Naive thymus-derived CD4-positive, alpha-beta T cell (primary cell): ENCODE data around the gene TIMM22. TPM values are rescaled to one million over a fixed set of nuclear protein-coding genes. Genes with fewer than 3 reads are reported as not detected.
A peak's percentile ranks its signal among the peaks of the same experiment; 100 is the strongest.
"Not testable (repeated sequence)": the region's sequence is repeated elsewhere in the genome, so short reads cannot be mapped to it uniquely, and the experiment has no call there.

Source experiments
- ATAC-seq: fragments of 150-1000 bp; cut with Tn5 transposase; 2 replicates; pipeline ENCODE4 v1.10.0; 2021; ENCODE audit warnings: mild to moderate bottlenecking, moderate library complexity
- CTCF ChIA-PET: fragments of 350-600 bp; sonication (Branson Sonifier 250); formaldehyde crosslinking; loops from one replicate; lab custom pipeline; 2021; ENCODE audit warnings: antibody characterized with exemption; lab: Charles Lee
- POLR2A ChIA-PET: fragments of 350-600 bp; sonication (Branson Sonifier 250); formaldehyde crosslinking; loops from one replicate; lab custom pipeline; 2021; ENCODE audit warnings: antibody characterized with exemption, inconsistent platforms; lab: Charles Lee
- DNase-seq, 9 donors: peaks; one replicate each; pipeline versions ENCODE4 v3.0.0 to v3.0.0-alpha.2; 2020 to 2022; ENCODE audit warnings: mixed read lengths in 1 of 9
- H3K27ac ChIP-seq: one replicate; pipeline ENCODE4 v1.7.0; 2013; ENCODE audit warnings: mild to moderate bottlenecking, low read depth, low read length, moderate library complexity
- H3K27me3 ChIP-seq, 2 donors: one replicate each; pipeline ENCODE4 v1.7.0; 2013; ENCODE audit warnings: low read length in 2 of 2, mild to moderate bottlenecking in 2 of 2, moderate library complexity in 2 of 2; ENCODE audit not compliant: control insufficient read depth in 2 of 2, insufficient read depth in 2 of 2
- H3K36me3 ChIP-seq, 3 experiments: 1 replicate in 2 of 3; 2 replicates in 1 of 3; pipeline ENCODE4 v1.7.0; 2013; ENCODE audit warnings: low read length in 3 of 3, mild to moderate bottlenecking in 3 of 3, moderate library complexity in 1 of 3; ENCODE audit not compliant: insufficient read depth in 3 of 3, control insufficient read depth in 2 of 3
- H3K4me1 ChIP-seq, 2 donors: one replicate each; pipeline ENCODE4 v1.7.0; 2013; ENCODE audit warnings: low read length in 2 of 2, mild to moderate bottlenecking in 2 of 2, moderate library complexity in 1 of 2; ENCODE audit not compliant: control insufficient read depth in 2 of 2, insufficient read depth in 2 of 2
- H3K4me3 ChIP-seq: 2 replicates; pipeline ENCODE4 v1.7.0; 2013; ENCODE audit warnings: mild to moderate bottlenecking, low read length
- H3K9me3 ChIP-seq, 3 experiments: 1 replicate in 2 of 3; 2 replicates in 1 of 3; pipeline ENCODE4 v1.7.0; 2013; ENCODE audit warnings: low read length in 3 of 3; ENCODE audit not compliant: control insufficient read depth in 2 of 3
- H3K27ac Mint-ChIP-seq, 9 donors: one replicate each; pipeline ENCODE4 v1.8.0; 2020 to 2022; ENCODE audit warnings: mixed read lengths in 9 of 9, mild to moderate bottlenecking in 8 of 9, moderate library complexity in 5 of 9, inconsistent platforms in 2 of 9
- H3K27me3 Mint-ChIP-seq, 5 donors: one replicate each; pipeline ENCODE4 v1.8.0; 2021 to 2022; ENCODE audit warnings: mixed read lengths in 5 of 5, mild to moderate bottlenecking in 1 of 5
- H3K36me3 Mint-ChIP-seq, 5 donors: one replicate each; pipeline ENCODE4 v1.8.0; 2020 to 2022; ENCODE audit warnings: mixed read lengths in 5 of 5, mild to moderate bottlenecking in 3 of 5, inconsistent platforms in 1 of 5
- H3K4me1 Mint-ChIP-seq, 7 donors: one replicate each; pipeline ENCODE4 v1.8.0; 2020 to 2022; ENCODE audit warnings: mixed read lengths in 7 of 7, mild to moderate bottlenecking in 3 of 7, inconsistent platforms in 1 of 7
- H3K4me3 Mint-ChIP-seq, 10 donors: one replicate each; pipeline ENCODE4 v1.8.0; 2020 to 2022; ENCODE audit warnings: mild to moderate bottlenecking in 10 of 10, mixed read lengths in 10 of 10, moderate library complexity in 6 of 10, inconsistent platforms in 2 of 10
- H3K9me3 Mint-ChIP-seq, 11 donors: one replicate each; pipeline ENCODE4 v1.8.0; 2020 to 2022; ENCODE audit warnings: mixed read lengths in 11 of 11, mild to moderate bottlenecking in 4 of 11, inconsistent platforms in 1 of 11, moderate library complexity in 1 of 11
- intact Hi-C, 2 donors: fragments of 100-400 bp; cut with micrococcal nuclease; formaldehyde crosslinking; loops; one replicate each; pipeline ENCODE4 v1.15.1; 2023
- polyA plus RNA-seq, 2 donors: library from polyadenylated mRNA; unstranded; fragments of 300-500 nt; fragmentation: Illumina TruSeq; gene quantifications; one replicate each; pipeline ENCODE4 v1.2.3, GENCODE V29; 2021
- total RNA-seq, 6 experiments: library from RNA in 5 of 6; stranded (reverse) in 5 of 6; gene quantifications; 1 replicate in 5 of 6; 2 replicates in 1 of 6; pipeline ENCODE4 v1.2.3 and lab custom pipeline; 2021 to 2026

The TIMM22 gene
- total RNA-seq (10 to 100 TPM in 3 of 5 experiments, 1 to 10 TPM in 2; 8.3 to 13.5 (median 11.3) TPM), polyA plus RNA-seq (10 to 100 TPM; 24.9 to 27.9 TPM), total RNA-seq (lab: John Stamatoyannopoulos, UW) (15.2 reads per million, percentile 44 among the genes with 10 or more reads in this experiment)

- Histone ChIP-seq H3K27me3 (no peaks in the 10 kb centered on the region), H3K36me3 (peaks cover 6 to 29% (median 11%) of the 10 kb centered on the region in 3 experiments), H3K4me3 (peak within 1 kb of the TSS; percentile 98), H3K27ac (peak within 1 kb of the TSS; percentile 87), H3K4me1 (peaks cover 14 to 16% of the 10 kb centered on the region in 2 donors), H3K9me3 (peaks cover 0 to 23% (median 11%) of the 10 kb centered on the region in 3 experiments)
- ATAC-seq (peak; percentile 97), DNase-seq (peak; percentile 85 to 97 (median 93))
- Mint-ChIP-seq H3K27me3 (peaks cover 0 to 2% (median 0%) of the 10 kb centered on the region in 5 donors), H3K9me3 (peaks cover 0 to 29% (median 8%) of the 10 kb centered on the region in 11 donors), H3K4me1 (peaks cover 13 to 32% (median 24%) of the 10 kb centered on the region in 7 donors), H3K36me3 (peaks cover 5 to 18% (median 13%) of the 10 kb centered on the region in 5 donors), H3K27ac (peak within 1 kb of the TSS; percentile 96 to 99 (median 98)), H3K4me3 (peak within 1 kb of the TSS; percentile 96 to 100 (median 98))
- intact Hi-C loops = loop anchor here (1.0 to 5.0 kb wide), 11 partner anchors 15 to 854 kb away; partner anchors contain the start of genes GEMIN4 (in 2 of the 2), GLOD4 (in 2 of the 2), MRM3 (in 2 of the 2) and VPS53 (in 1 of the 2)
- CTCF ChIA-PET = interaction anchor here (0.6 to 4.1 kb wide), 9 partner anchors 16 to 297 kb away, joined by 3 to 35 read pairs (median 4); partner anchors contain the start of genes GLOD4, MRM3 and NXN
- POLR2A ChIA-PET = interaction anchor here (0.6 to 3.3 kb wide), 8 partner anchors 10 to 244 kb away, joined by 3 to 25 read pairs (median 4); partner anchors contain the start of genes GEMIN4, GLOD4, MRM3 and NXN
Measured at GRCh38 chr17:996554-997344, at the start of gene TIMM22. TSS of gene TIMM22 (plus strand) at chr17:997129. CDS start at chr17:997143, 14 bp downstream.

GRCh38 chr17:948284-948852, 48.6 kb upstream of the TIMM22 start:
- ChIA-PET POLR2A (no interaction called here), CTCF (interaction anchor here (0.6 kb wide), 1 partner anchor 151 kb away, joined by 5 read pairs; no protein-coding TSS in a partner anchor)
- H3K36me3 Mint-ChIP-seq = no peaks in the 10 kb centered on the region
- intact Hi-C loops = no loop called here
- peaks cover 0 to 20% (median 11%) of the 10 kb centered on the region in 5 donors for H3K27me3 Mint-ChIP-seq
- Histone ChIP-seq H3K4me3 (no peak overlapping the region), H3K9me3 (no peaks in the 10 kb centered on the region), H3K36me3 (no peaks in the 10 kb centered on the region), H3K4me1 (peaks cover 0 to 5% of the 10 kb centered on the region in 2 donors), H3K27me3 (no peaks in the 10 kb centered on the region), H3K27ac (no peak overlapping the region)
- peaks cover 0 to 6% (median 0%) of the 10 kb centered on the region in 7 donors for H3K4me1 Mint-ChIP-seq
- no peak for ATAC-seq
- H3K4me3 Mint-ChIP-seq = no peak overlapping the region
- H3K9me3 Mint-ChIP-seq = no peaks in the 10 kb centered on the region
- DNase-seq = no peak
- no peak overlapping the region for H3K27ac Mint-ChIP-seq

GRCh38 chr17:949623-950303, 47.2 kb upstream of the TIMM22 start:
- Histone ChIP-seq H3K4me3 (no peak overlapping the region), H3K9me3 (no peaks in the 10 kb centered on the region), H3K36me3 (no peaks in the 10 kb centered on the region), H3K27me3 (no peaks in the 10 kb centered on the region), H3K4me1 (peaks cover 0 to 5% of the 10 kb centered on the region in 2 donors), H3K27ac (no peak overlapping the region)
- intact Hi-C loops = no loop called here
- POLR2A ChIA-PET = no interaction called here
- H3K4me3 Mint-ChIP-seq = no peak overlapping the region
- H3K36me3 Mint-ChIP-seq = no peaks in the 10 kb centered on the region
- H3K4me1 Mint-ChIP-seq = peaks cover 0 to 6% (median 0%) of the 10 kb centered on the region in 7 donors
- no peaks in the 10 kb centered on the region for H3K9me3 Mint-ChIP-seq
- no peak overlapping the region for H3K27ac Mint-ChIP-seq
- DNase-seq (no peak), ATAC-seq (no peak)
- H3K27me3 Mint-ChIP-seq = peaks cover 0 to 26% (median 11%) of the 10 kb centered on the region in 5 donors
- CTCF ChIA-PET = no interaction called here

- peaks cover 0 to 6% (median 0%) of the 10 kb centered on the region in 7 donors for H3K4me1 Mint-ChIP-seq
- intact Hi-C loops = no loop called here
- Histone ChIP-seq H3K4me1 (peaks cover 0 to 5% of the 10 kb centered on the region in 2 donors), H3K27me3 (no peaks in the 10 kb centered on the region), H3K36me3 (no peaks in the 10 kb centered on the region), H3K27ac (no peak overlapping the region), H3K4me3 (no peak overlapping the region), H3K9me3 (no peaks in the 10 kb centered on the region)
- no peaks in the 10 kb centered on the region for H3K36me3 Mint-ChIP-seq
- ChIA-PET CTCF (interaction anchor here (0.7 kb wide), 1 partner anchor 22 kb away, joined by 5 read pairs; no protein-coding TSS in a partner anchor), POLR2A (no interaction called here)
- no peaks in the 10 kb centered on the region for H3K9me3 Mint-ChIP-seq
- H3K27me3 Mint-ChIP-seq = peaks cover 0 to 26% (median 11%) of the 10 kb centered on the region in 5 donors
- no peak for ATAC-seq
- DNase-seq = no peak
- H3K4me3 Mint-ChIP-seq = no peak overlapping the region
- H3K27ac Mint-ChIP-seq = no peak overlapping the region
Measured at GRCh38 chr17:951325-952132, 45.4 kb upstream of the TIMM22 start.

GRCh38 chr17:952592-952991, 44.3 kb upstream of the TIMM22 start:
- CTCF ChIA-PET, DNase-seq, H3K4me3 ChIP-seq, H3K27ac Mint-ChIP-seq, ATAC-seq, H3K4me1 ChIP-seq, intact Hi-C loops, H3K27ac ChIP-seq, H3K36me3 Mint-ChIP-seq, H3K4me1 Mint-ChIP-seq, H3K36me3 ChIP-seq, H3K4me3 Mint-ChIP-seq, H3K9me3 Mint-ChIP-seq, H3K9me3 ChIP-seq, H3K27me3 ChIP-seq, POLR2A ChIA-PET: not testable (repeated sequence)
- H3K27me3 Mint-ChIP-seq = peaks cover 0 to 27% (median 11%) of the 10 kb centered on the region in 5 donors
